ENCODE data around the gene TMEM161A. TPM values are rescaled to one million over a fixed set of nuclear protein-coding genes. Genes with fewer than 3 reads are reported as not detected.

TMEM161A gene
- total RNA-seq, 1 donor from 2014 or later: 13.3 TPM

- Mint-ChIP-seq H3K27ac (no peak overlapping the region), H3K36me3 (no peaks in the 10 kb centered on the region), H3K4me3 (no peak overlapping the region), H3K4me1 (peaks cover 12% of the 10 kb centered on the region), H3K9me3 (no peaks in the 10 kb centered on the region), H3K27me3 (ENCODE audit: insufficient read depth, low read depth) (peaks cover 16% of the 10 kb centered on the region)
- Histone ChIP-seq H3K4me3 (no peak overlapping the region), H3K4me1 (no peaks in the 10 kb centered on the region), H3K27ac (no peak overlapping the region), H3K79me2 (ENCODE audit: low read depth) (no peaks in the 10 kb centered on the region), H4K20me1 (ENCODE audit: low read depth) (peaks cover 33% of the 10 kb centered on the region), H3K9ac (no peak overlapping the region), H2AFZ (replicated peaks) (no peak overlapping the region), H3K36me3 (no peaks in the 10 kb centered on the region), H3F3A (ENCODE audit: low read depth) (peaks cover 15% of the 10 kb centered on the region), H3K27me3 (peaks cover 39% of the 10 kb centered on the region), H3K4me2 (no peak overlapping the region), H3K9me3 (ENCODE audit: low read depth) (no peaks in the 10 kb centered on the region)
- TF ChIP-seq EZH2phosphoT487 (IDR thresholded peaks at IDR 0.05) (no peak), EZH2 (IDR thresholded peaks at IDR 0.05) (no peak), CTCF (IDR thresholded peaks at IDR 0.05) (no peak)
- DNase-seq (ENCODE audit: low spot score): no peak
Observed at GRCh38 chr19:19171821-19172532, 33.7 kb upstream of the TMEM161A start.

GRCh38 chr19:19170873-19171672 is 32.8 kb upstream of the TMEM161A start:
- no peak overlapping the region for H3K27ac Mint-ChIP-seq
- H3F3A ChIP-seq (ENCODE audit: low read depth): peaks cover 15% of the 10 kb centered on the region
- no peaks in the 10 kb centered on the region for H3K79me2 ChIP-seq (ENCODE audit: low read depth)
- no peak for TF ChIP-seq CTCF (IDR thresholded peaks at IDR 0.05)
- no peak for TF ChIP-seq EZH2 (IDR thresholded peaks at IDR 0.05)
- no peak for TF ChIP-seq EZH2phosphoT487 (IDR thresholded peaks at IDR 0.05)
- H3K4me1 Mint-ChIP-seq: peaks cover 12% of the 10 kb centered on the region
- H3K27me3 ChIP-seq: peaks cover 39% of the 10 kb centered on the region
- peaks cover 16% of the 10 kb centered on the region for H3K27me3 Mint-ChIP-seq (ENCODE audit: insufficient read depth, low read depth)
- H3K9ac ChIP-seq: no peak overlapping the region
- no peak overlapping the region for H3K4me3 ChIP-seq
- H3K36me3 ChIP-seq: no peaks in the 10 kb centered on the region
- peaks cover 33% of the 10 kb centered on the region for H4K20me1 ChIP-seq (ENCODE audit: low read depth)
- H3K27ac ChIP-seq: no peak overlapping the region
- H3K4me3 Mint-ChIP-seq: peak overlapping the region; percentile 62
- no peaks in the 10 kb centered on the region for H3K36me3 Mint-ChIP-seq
- no peak for DNase-seq (ENCODE audit: low spot score)
- H3K4me1 ChIP-seq: no peaks in the 10 kb centered on the region
- H3K4me2 ChIP-seq: no peak overlapping the region
- no peak overlapping the region for H2AFZ ChIP-seq (replicated peaks)
- H3K9me3 Mint-ChIP-seq: no peaks in the 10 kb centered on the region
- no peaks in the 10 kb centered on the region for H3K9me3 ChIP-seq (ENCODE audit: low read depth)

GRCh38 chr19:19170053-19170872 is 32.0 kb upstream of the TMEM161A start, which contains the start of gene MEF2B:
TSS of gene MEF2B (minus strand) at chr19:19170263. CDS start at chr19:19150735, 19,528 bp downstream.
- H3K4me2 ChIP-seq: peak within 1 kb of the TSS; percentile 63
- Mint-ChIP-seq H3K36me3 (no peaks in the 10 kb centered on the region), H3K27me3 (ENCODE audit: insufficient read depth, low read depth) (peaks cover 16% of the 10 kb centered on the region), H3K9me3 (no peaks in the 10 kb centered on the region), H3K27ac (no peak within 1 kb of the TSS), H3K4me3 (peak within 1 kb of the TSS; percentile 63), H3K4me1 (peaks cover 12% of the 10 kb centered on the region)
- no peaks in the 10 kb centered on the region for H3K36me3 ChIP-seq
- H3K9me3 ChIP-seq (ENCODE audit: low read depth): no peaks in the 10 kb centered on the region
- peaks cover 33% of the 10 kb centered on the region for H4K20me1 ChIP-seq (ENCODE audit: low read depth)
- H2AFZ ChIP-seq (replicated peaks): no peak within 1 kb of the TSS
- no peaks in the 10 kb centered on the region for H3K79me2 ChIP-seq (ENCODE audit: low read depth)
- H3K4me1 ChIP-seq: no peaks in the 10 kb centered on the region
- no peak within 1 kb of the TSS for H3K9ac ChIP-seq
- peak; percentile 94 for DNase-seq (ENCODE audit: low spot score)
- no peak for TF ChIP-seq CTCF (IDR thresholded peaks at IDR 0.05)
- no peak for TF ChIP-seq EZH2phosphoT487 (IDR thresholded peaks at IDR 0.05)
- no peak for TF ChIP-seq EZH2 (IDR thresholded peaks at IDR 0.05)
- H3K4me3 ChIP-seq: peak within 1 kb of the TSS; percentile 24
- H3K27ac ChIP-seq: no peak within 1 kb of the TSS
- H3K27me3 ChIP-seq: peaks cover 39% of the 10 kb centered on the region
- H3F3A ChIP-seq (ENCODE audit: low read depth): peaks cover 15% of the 10 kb centered on the region

All from neural progenitor cell (in vitro differentiated cells).